ENCODE results near the gene CERS6. TPM values are rescaled to one million over a fixed set of nuclear protein-coding genes. Genes with fewer than 3 reads are reported as not detected.
"Not testable (repeated sequence)": the region's sequence is repeated elsewhere in the genome, so short reads cannot be mapped to it uniquely, and the experiment has no call there.

The CERS6 gene
- total RNA-seq, 1 donor from 2014 or later = 27.7 TPM

- no peak for DNase-seq (ENCODE audit: extremely low spot score in 2 of 2)
- intact Hi-C loops (cut with DNase I) = no loop called here
- Histone ChIP-seq H3K27ac (no peak overlapping the region), H3K4me3 (no peak overlapping the region), H3K27me3 (no peaks in the 10 kb centered on the region), H3K4me1 (no peaks in the 10 kb centered on the region), H3K9me3 (no peaks in the 10 kb centered on the region), H3K36me3 (no peaks in the 10 kb centered on the region)
- TF ChIP-seq, protein P1, sequence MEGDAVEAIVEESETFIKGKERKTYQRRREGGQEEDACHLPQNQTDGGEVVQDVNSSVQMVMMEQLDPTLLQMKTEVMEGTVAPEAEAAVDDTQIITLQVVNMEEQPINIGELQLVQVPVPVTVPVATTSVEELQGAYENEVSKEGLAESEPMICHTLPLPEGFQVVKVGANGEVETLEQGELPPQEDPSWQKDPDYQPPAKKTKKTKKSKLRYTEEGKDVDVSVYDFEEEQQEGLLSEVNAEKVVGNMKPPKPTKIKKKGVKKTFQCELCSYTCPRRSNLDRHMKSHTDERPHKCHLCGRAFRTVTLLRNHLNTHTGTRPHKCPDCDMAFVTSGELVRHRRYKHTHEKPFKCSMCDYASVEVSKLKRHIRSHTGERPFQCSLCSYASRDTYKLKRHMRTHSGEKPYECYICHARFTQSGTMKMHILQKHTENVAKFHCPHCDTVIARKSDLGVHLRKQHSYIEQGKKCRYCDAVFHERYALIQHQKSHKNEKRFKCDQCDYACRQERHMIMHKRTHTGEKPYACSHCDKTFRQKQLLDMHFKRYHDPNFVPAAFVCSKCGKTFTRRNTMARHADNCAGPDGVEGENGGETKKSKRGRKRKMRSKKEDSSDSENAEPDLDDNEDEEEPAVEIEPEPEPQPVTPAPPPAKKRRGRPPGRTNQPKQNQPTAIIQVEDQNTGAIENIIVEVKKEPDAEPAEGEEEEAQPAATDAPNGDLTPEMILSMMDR (IDR thresholded peaks at IDR 0.05) = no peak
- TF ChIP-seq POLR2A (IDR thresholded peaks at IDR 0.05) (no peak), POLR2AphosphoS5 (IDR thresholded peaks at IDR 0.05; ENCODE audit: insufficient read depth in 1 of 2, low read depth in 1 of 2) (no peak)
These were observed 199.1 kb downstream of the CERS6 start for GRCh38 chr2:168655207-168655606.

DNA sequence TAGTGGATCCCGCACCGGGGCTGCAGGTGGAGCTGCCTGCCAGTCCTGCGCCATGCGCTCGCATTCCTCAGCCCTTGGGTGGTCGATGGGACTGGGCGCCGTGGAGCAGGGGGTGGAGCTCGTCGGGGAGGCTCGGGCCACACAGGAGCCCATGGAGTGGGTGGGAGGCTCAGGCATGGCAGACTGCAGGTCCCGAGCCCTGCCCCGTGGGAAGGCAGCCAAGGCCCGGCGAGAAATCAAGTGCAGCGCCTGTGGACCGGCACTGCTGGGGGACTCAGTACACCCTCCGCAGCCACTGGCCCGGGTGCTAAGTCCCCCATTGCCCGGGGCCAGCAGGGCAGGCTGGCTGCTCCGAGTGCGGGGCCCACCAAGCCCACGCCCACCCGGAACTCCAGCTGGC, 201.3 kb downstream of the CERS6 start:
- H3K9me3 ChIP-seq; intact Hi-C loops (cut with DNase I); H3K4me3 ChIP-seq; H3K36me3 ChIP-seq; H3K27ac ChIP-seq; H3K4me1 ChIP-seq; DNase-seq (ENCODE audit: extremely low spot score in 2 of 2); H3K27me3 ChIP-seq: not testable (repeated sequence)

DNA sequence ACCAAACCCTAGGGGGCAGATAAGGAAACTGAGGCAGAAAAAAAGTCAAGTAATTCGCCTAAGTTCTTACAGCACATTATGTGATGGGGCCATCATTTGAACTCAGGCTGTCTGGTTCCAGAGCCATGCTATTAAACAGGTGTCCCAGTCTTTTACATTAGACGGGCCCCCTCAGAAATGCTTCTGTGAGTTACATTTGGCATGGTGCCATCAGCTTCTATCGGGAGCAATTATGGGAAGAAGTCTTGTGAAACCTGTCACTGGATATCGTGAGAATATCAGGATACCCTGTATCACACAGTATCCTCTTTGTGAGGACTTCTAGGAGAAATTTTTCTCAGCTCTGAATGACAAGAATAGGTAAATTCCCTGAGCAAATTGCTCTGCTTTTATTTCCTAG, 202.6 kb downstream of the CERS6 start:
- H3K27ac ChIP-seq = no peak overlapping the region

GRCh38 chr2:168660870-168661862, 205.1 kb downstream of the CERS6 start:
- intact Hi-C loops (cut with DNase I) = no loop called here
- DNase-seq (ENCODE audit: extremely low spot score in 2 of 2) = no peak

More for the DNA sequence above, 202.6 kb downstream of the CERS6 start:
- Histone ChIP-seq H3K27me3 (no peaks in the 10 kb centered on the region), H3K36me3 (no peaks in the 10 kb centered on the region), H3K4me3 (no peak overlapping the region), H3K4me1 (peaks cover 12% of the 10 kb centered on the region), H3K9me3 (no peaks in the 10 kb centered on the region)
- TF ChIP-seq POLR2A (IDR thresholded peaks at IDR 0.05) (no peak), POLR2AphosphoS5 (IDR thresholded peaks at IDR 0.05; ENCODE audit: insufficient read depth in 1 of 2, low read depth in 1 of 2) (no peak)
- TF ChIP-seq, protein P1 (IDR thresholded peaks at IDR 0.05) = no peak
- no peak for DNase-seq (ENCODE audit: extremely low spot score in 2 of 2)
- intact Hi-C loops (cut with DNase I) = no loop called here

GRCh38 chr2:168661863-168662256, 205.8 kb downstream of the CERS6 start:
- Histone ChIP-seq H3K4me1 (peaks cover 20% of the 10 kb centered on the region), H3K4me3 (no peak overlapping the region), H3K27me3 (no peaks in the 10 kb centered on the region), H3K9me3 (no peaks in the 10 kb centered on the region), H3K36me3 (no peaks in the 10 kb centered on the region), H3K27ac (no peak overlapping the region)
- TF ChIP-seq, protein P1 (IDR thresholded peaks at IDR 0.05) = no peak
- no peak for TF ChIP-seq POLR2AphosphoS5 (IDR thresholded peaks at IDR 0.05; ENCODE audit: insufficient read depth in 1 of 2, low read depth in 1 of 2)
- no peak for TF ChIP-seq POLR2A (IDR thresholded peaks at IDR 0.05)
- DNase-seq (ENCODE audit: extremely low spot score in 2 of 2) = no peak
- intact Hi-C loops (cut with DNase I) = no loop called here

More at GRCh38 chr2:168660870-168661862, 205.1 kb downstream of the CERS6 start:
- no peaks in the 10 kb centered on the region for H3K36me3 ChIP-seq
- no peaks in the 10 kb centered on the region for H3K27me3 ChIP-seq
- TF ChIP-seq POLR2AphosphoS5 (IDR thresholded peaks at IDR 0.05; ENCODE audit: insufficient read depth in 1 of 2, low read depth in 1 of 2) (no peak), POLR2A (IDR thresholded peaks at IDR 0.05) (no peak)
- TF ChIP-seq, protein P1 (IDR thresholded peaks at IDR 0.05) = no peak
- peaks cover 13% of the 10 kb centered on the region for H3K4me1 ChIP-seq
- no peaks in the 10 kb centered on the region for H3K9me3 ChIP-seq
- H3K4me3 ChIP-seq = no peak overlapping the region
- no peak overlapping the region for H3K27ac ChIP-seq
